ENCODE data around the gene PRSS33. TPM values are rescaled to one million over a fixed set of nuclear protein-coding genes. Genes with fewer than 3 reads are reported as not detected.

The PRSS33 gene
- total and polyA plus RNA-seq, 9 of the 15 experiments (the other 6 are each of a cell fraction or from before 2014, with no cell fraction given) = not detected

GRCh38 chr16:2742323-2743006, 44.9 kb downstream of the PRSS33 start:
- in situ Hi-C loops (cut with MboI) = no loop called here
- Histone ChIP-seq H3K27me3 (ENCODE audit: control insufficient read depth in 2 of 2, insufficient read depth in 2 of 2, low read length in 2 of 2) (no peaks in the 10 kb centered on the region), H3K9me3 (replicated peaks; ENCODE audit: control insufficient read depth, insufficient read depth, low read depth, low read length) (no peaks in the 10 kb centered on the region), H3K27ac (ENCODE audit: extremely low read depth, low read depth, low read length) (no peak overlapping the region), H3K79me2 (ENCODE audit: control insufficient read depth, insufficient read depth, low read length) (no peaks in the 10 kb centered on the region), H3K9me1 (ENCODE audit: control insufficient read depth, insufficient read depth, low read length) (no peaks in the 10 kb centered on the region), H3K4me1 (replicated peaks in 1 of 2; ENCODE audit: control insufficient read depth in 2 of 2, insufficient read depth in 2 of 2, low read length in 2 of 2) (peaks cover 7 to 48% of the 10 kb centered on the region in 2 experiments; a peak in 4 of 5 replicates), H3K4me2 (ENCODE audit: insufficient read depth, low read length) (no peak overlapping the region), H3K36me3 (ENCODE audit: control insufficient read depth, insufficient read depth, low read length) (no peaks in the 10 kb centered on the region), H3K4me3 (no peak overlapping the region), H4K20me1 (replicated peaks; ENCODE audit: control insufficient read depth, insufficient read depth, low read length) (no peaks in the 10 kb centered on the region), H3K9ac (ENCODE audit: insufficient read depth in 1 of 2, low read depth in 2 of 2, low read length in 2 of 2) (peak overlapping the region in 1 of 2 experiments; percentile 76; a peak in 1 of 4 replicates), H2AFZ (ENCODE audit: low read depth, low read length) (no peak overlapping the region)
- no peak for FAIRE-seq
- WGBS (ENCODE audit: insufficient coverage, low coverage, missing lambda C conversion rate) = 65% methylated on average over 11 of the region's 12 CpGs
- POLR2A ChIA-PET = interaction anchor here (0.6 to 4.3 kb wide), 3 partner anchors 9 to 83 kb away, joined by 3 to 51 read pairs (median 8); partner anchors contain the start of gene SRRM2
- intact Hi-C loops (cut with micrococcal nuclease) = no loop called here
- CTCF ChIA-PET (ENCODE audit: low intra/inter-chr PET ratio) = no interaction called here
- ATAC-seq = no peak
- TF ChIP-seq CHCHD3 (CRISPR knock-in tag; IDR thresholded peaks at IDR 0.05) (no peak), TARDBP (IDR thresholded peaks at IDR 0.05) (no peak)
- BruUV-seq (replicated peaks) = no TSS peak
- DNase-seq (ENCODE audit: extremely low read depth in 1 of 4, low spot score in 3 of 4) = no peak

- H3K4me1 ChIP-seq (replicated peaks in 1 of 2; ENCODE audit: control insufficient read depth in 2 of 2, insufficient read depth in 2 of 2, low read length in 2 of 2) = peaks cover 7 to 51% of the 10 kb centered on the region in 2 experiments; a peak in 4 of 5 replicates
- TF ChIP-seq ZFP36 (IDR thresholded peaks at IDR 0.05; ENCODE audit: low read depth, low read length, partially characterized antibody) (peak; percentile 55), ZNF143 (CRISPR knock-in tag; IDR thresholded peaks at IDR 0.05) (no peak)
- TF ChIP-seq, protein P1, sequence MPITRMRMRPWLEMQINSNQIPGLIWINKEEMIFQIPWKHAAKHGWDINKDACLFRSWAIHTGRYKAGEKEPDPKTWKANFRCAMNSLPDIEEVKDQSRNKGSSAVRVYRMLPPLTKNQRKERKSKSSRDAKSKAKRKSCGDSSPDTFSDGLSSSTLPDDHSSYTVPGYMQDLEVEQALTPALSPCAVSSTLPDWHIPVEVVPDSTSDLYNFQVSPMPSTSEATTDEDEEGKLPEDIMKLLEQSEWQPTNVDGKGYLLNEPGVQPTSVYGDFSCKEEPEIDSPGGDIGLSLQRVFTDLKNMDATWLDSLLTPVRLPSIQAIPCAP (CRISPR knock-in tag; IDR thresholded peaks at IDR 0.05; ENCODE audit: borderline replicate concordance) = no peak
- DNase-seq (ENCODE audit: extremely low read depth in 1 of 4, low spot score in 3 of 4) (no peak), ATAC-seq (no peak), FAIRE-seq (no peak)
- POLR2A ChIA-PET = interaction anchor here (0.5 to 4.3 kb wide), 7 partner anchors 10 to 586 kb away, joined by 3 to 51 read pairs (median 4); partner anchors contain the start of genes SRRM2 and TRAF7
- no peaks in the 10 kb centered on the region for H3K27me3 ChIP-seq (ENCODE audit: control insufficient read depth in 2 of 2, insufficient read depth in 2 of 2, low read length in 2 of 2)
- in situ Hi-C loops (cut with MboI) (no loop called here), intact Hi-C loops (cut with micrococcal nuclease) (no loop called here)
- no peak overlapping the region for H3K27ac ChIP-seq (ENCODE audit: extremely low read depth, low read depth, low read length)
- H3K4me2 ChIP-seq (ENCODE audit: insufficient read depth, low read length) = no peak overlapping the region
- H3K36me3 ChIP-seq (ENCODE audit: control insufficient read depth, insufficient read depth, low read length) = no peaks in the 10 kb centered on the region
- no TSS peak for BruUV-seq (replicated peaks)
- H2AFZ ChIP-seq (ENCODE audit: low read depth, low read length) = no peak overlapping the region
- H4K20me1 ChIP-seq (replicated peaks; ENCODE audit: control insufficient read depth, insufficient read depth, low read length) = no peaks in the 10 kb centered on the region
- H3K79me2 ChIP-seq (ENCODE audit: control insufficient read depth, insufficient read depth, low read length) = no peaks in the 10 kb centered on the region
- CTCF ChIA-PET (ENCODE audit: low intra/inter-chr PET ratio) = no interaction called here
- H3K9ac ChIP-seq (ENCODE audit: insufficient read depth in 1 of 2, low read depth in 2 of 2, low read length in 2 of 2) = peak overlapping the region in 1 of 2 experiments; percentile 80; a peak in 2 of 4 replicates
- no peak overlapping the region for H3K4me3 ChIP-seq
- 59% methylated on average over 4 of the region's 4 CpGs for WGBS (ENCODE audit: insufficient coverage, low coverage, missing lambda C conversion rate)
- no peaks in the 10 kb centered on the region for H3K9me1 ChIP-seq (ENCODE audit: control insufficient read depth, insufficient read depth, low read length)
- H3K9me3 ChIP-seq (replicated peaks; ENCODE audit: control insufficient read depth, insufficient read depth, low read depth, low read length) = no peaks in the 10 kb centered on the region
These were observed 46.2 kb downstream of the PRSS33 start for GRCh38 chr16:2741168-2741567.

All from K562 (cell line).